PFSK-1 (cell line): ENCODE measurements around the gene TAS2R1. TPM values are rescaled to one million over a fixed set of nuclear protein-coding genes. Genes with fewer than 3 reads are reported as not detected.

ENCODE experiments used
- FOXP2 ChIP-seq: optimal IDR thresholded peaks from 2 replicates; pipeline ENCODE3; 2011; ENCODE audit warnings: borderline replicate concordance, control low read depth, inconsistent platforms; ENCODE audit not compliant: insufficient read depth; ENCODE audit errors: extremely low read length, extremely low read depth
- POLR2AphosphoS5 ChIP-seq: IDR thresholded peaks from 2 replicates; pipeline ENCODE4 v1.6.1; 2012; ENCODE audit warnings: low read depth, mild to moderate bottlenecking, control low read depth, low read length, moderate library complexity
- REST ChIP-seq, 2 experiments: IDR thresholded peaks; 2 replicates each; pipeline versions ENCODE4 v1.6.1 to v1.8.0; 2011 to 2012; ENCODE audit warnings: low read depth in 2 of 2, low read length in 2 of 2, control low read depth in 1 of 2, inconsistent platforms in 1 of 2, mild to moderate bottlenecking in 1 of 2, moderate library complexity in 1 of 2; ENCODE audit not compliant: insufficient read depth in 1 of 2
- SIN3A ChIP-seq: IDR thresholded peaks from 2 replicates; pipeline ENCODE4 v1.6.1; 2012; ENCODE audit warnings: mild to moderate bottlenecking, low read length, moderate library complexity, borderline replicate concordance; ENCODE audit not compliant: insufficient read depth
- TAF1 ChIP-seq: IDR thresholded peaks from 2 replicates; pipeline ENCODE4 v1.6.1; 2012; ENCODE audit warnings: low read length, control low read depth, borderline replicate concordance; ENCODE audit not compliant: insufficient read depth
- polyA plus RNA-seq: library from polyadenylated mRNA; unstranded; fragments of >200 nt; gene quantifications from one replicate; pipeline ENCODE4 v1.2.1, GENCODE V29; 2012; ENCODE audit warnings: low read depth, missing spikeins; ENCODE audit not compliant: insufficient read length

Gene TAS2R1, protein sequence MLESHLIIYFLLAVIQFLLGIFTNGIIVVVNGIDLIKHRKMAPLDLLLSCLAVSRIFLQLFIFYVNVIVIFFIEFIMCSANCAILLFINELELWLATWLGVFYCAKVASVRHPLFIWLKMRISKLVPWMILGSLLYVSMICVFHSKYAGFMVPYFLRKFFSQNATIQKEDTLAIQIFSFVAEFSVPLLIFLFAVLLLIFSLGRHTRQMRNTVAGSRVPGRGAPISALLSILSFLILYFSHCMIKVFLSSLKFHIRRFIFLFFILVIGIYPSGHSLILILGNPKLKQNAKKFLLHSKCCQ
- not detected for polyA plus RNA-seq

- TF ChIP-seq FOXP2 (no peak), POLR2AphosphoS5 (no peak), REST (IDR thresholded peaks at IDR 0.05; ENCODE audit: insufficient read depth in 1 of 2, low read depth in 2 of 2, low read length in 2 of 2) (no peak), SIN3A (no peak), TAF1 (no peak)
Measured at GRCh38 chr5:9630251-9630650, at the start of gene TAS2R1. Gene TAS2R1, minus strand, starts transcription at chr5:9630351. Its CDS starts 319 bp downstream, at chr5:9630032.

- TF ChIP-seq REST (IDR thresholded peaks at IDR 0.05; ENCODE audit: insufficient read depth in 1 of 2, low read depth in 2 of 2, low read length in 2 of 2) (no peak), POLR2AphosphoS5 (no peak), FOXP2 (no peak), SIN3A (no peak), TAF1 (no peak)
Measured at GRCh38 chr5:9670371-9670770, 40.2 kb upstream of the TAS2R1 start.

GRCh38 chr5:9667906-9668305, 37.8 kb upstream of the TAS2R1 start:
- no peak for TF ChIP-seq SIN3A
- TF ChIP-seq REST (IDR thresholded peaks at IDR 0.05; ENCODE audit: insufficient read depth in 1 of 2, low read depth in 2 of 2, low read length in 2 of 2), result no peak
- TF ChIP-seq TAF1, result no peak
- no peak for TF ChIP-seq FOXP2
- no peak for TF ChIP-seq POLR2AphosphoS5

DNA sequence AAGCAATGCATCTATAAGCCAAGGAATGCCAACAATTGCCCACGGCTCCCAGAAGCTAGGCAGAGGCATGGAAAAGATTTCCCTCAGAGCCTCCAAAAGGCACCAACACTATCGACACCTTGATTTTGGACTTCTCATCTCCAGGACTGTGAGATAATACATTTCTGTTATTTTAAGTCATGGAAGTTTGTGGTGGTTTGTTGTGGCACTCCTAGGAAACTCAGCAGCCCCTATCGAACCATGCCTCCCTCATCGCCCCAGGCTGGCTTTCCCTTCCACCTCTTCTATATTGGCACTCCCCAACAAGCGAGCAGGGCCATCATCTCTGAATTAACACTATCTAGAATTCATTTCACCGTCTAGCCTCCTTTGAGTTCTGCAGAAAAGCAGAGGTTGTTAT, 33.7 kb upstream of the TAS2R1 start:
- no peak for TF ChIP-seq SIN3A
- TF ChIP-seq REST (IDR thresholded peaks at IDR 0.05; ENCODE audit: insufficient read depth in 1 of 2, low read depth in 2 of 2, low read length in 2 of 2), result no peak
- no peak for TF ChIP-seq FOXP2
- no peak for TF ChIP-seq TAF1
- TF ChIP-seq POLR2AphosphoS5, result no peak
